Adrenal gland (tissue), 12 donors: ENCODE results near the gene ECE2. TPM values are rescaled to one million over a fixed set of nuclear protein-coding genes. Genes with fewer than 3 reads are reported as not detected.
A peak's percentile ranks its signal among the peaks of the same experiment; 100 is the strongest.

Experiments
- DNase-seq, 7 donors: peaks; one replicate each; pipeline ENCODE4 v3.0.0-alpha.2; 2019 to 2020
- H3K27ac ChIP-seq, 5 donors: fragments of 200-600 bp; sonication (generic) in 4 of 5; 1 replicate in 3 of 5; 2 replicates in 2 of 5; pipeline versions ENCODE4 v1.5.1 to v1.8.0; 2016 to 2020; ENCODE audit warnings: mild to moderate bottlenecking in 1 of 5
- H3K27me3 ChIP-seq: fragments of 200-600 bp; 2 replicates; pipeline ENCODE4 v1.8.0; 2021
- H3K36me3 ChIP-seq, 2 donors: fragments of 200-600 bp; replicated peaks in 1 of 2; 1 replicate in 1 of 2; 2 replicates in 1 of 2; pipeline versions ENCODE4 v1.5.1 to v1.8.0; 2018 to 2022
- H3K4me1 ChIP-seq, 2 donors: fragments of 200-600 bp; replicated peaks in 1 of 2; 1 replicate in 1 of 2; 2 replicates in 1 of 2; pipeline versions ENCODE4 v1.5.1 to v1.8.0; 2018 to 2021
- H3K4me3 ChIP-seq, 4 donors: fragments of 200-600 bp; sonication (generic) in 3 of 4; one replicate each; pipeline ENCODE4 v1.5.1; 2016 to 2018
- H3K9me3 ChIP-seq, 3 donors: fragments of 200-600 bp; sonication (generic) in 1 of 3; replicated peaks in 1 of 3; 1 replicate in 2 of 3; 2 replicates in 1 of 3; pipeline versions ENCODE4 v1.5.1 to v1.8.0; 2016 to 2021
- POLR2A ChIP-seq, 2 donors: fragments of 450-650 bp; IDR thresholded peaks; one replicate each; pipeline ENCODE4 v1.6.1; 2017; ENCODE audit warnings: antibody characterized with exemption in 2 of 2, mild to moderate bottlenecking in 2 of 2, moderate library complexity in 1 of 2
- WGBS, 4 donors: extraction: QIAGEN DNeasy Blood & Tissue Kit in 2 of 4; methylation state at CpG; one replicate each; pipeline versions ENCODE4 v1.1.5 to v1.1.7; 2013 to 2017; 5-methylcytosine and 5-hydroxymethylcytosine counted together
- intact Hi-C, 2 donors: fragments of 100-400 bp; cut with DNase I; formaldehyde crosslinking; loops; one replicate each; pipeline versions ENCODE4 v1.14.1 to v1.15.0; 2022 to 2023
- polyA plus RNA-seq, 3 donors: library from polyadenylated mRNA; stranded (reverse); fragments of 200-250 nt in 2 of 3; fragments of 350-450 nt in 1 of 3; fragmentation: Illumina TruSeq in 1 of 3; extraction: RNeasy Lipid Tissue Mini Kit (QIAGEN cat#74804) in 1 of 3; gene quantifications; one replicate each; pipeline ENCODE4 v1.2.3, GENCODE V29; 2013 to 2014
- total RNA-seq, 9 donors: library from RNA; depleted of rRNA in 4 of 9; stranded (reverse); fragments of >200 nt in 4 of 9; fragments of 120-200 nt in 1 of 9; fragmentation: NEBNext Ultra II Directional in 1 of 9; extraction: Animal tissue kit (Norgen Biotek cat#: 25700) in 1 of 9; gene quantifications; one replicate each; pipeline versions ENCODE4 v1.1.0 to v1.2.4, GENCODE V29; 2013 to 2023
- TF ChIP-seq, protein P1 (sequence below), 6 experiments: fragments of 450-650 bp in 4 of 6; fragments of 200-600 bp in 2 of 6; sonication (generic) in 1 of 6; IDR thresholded peaks; 1 replicate in 5 of 6; 2 replicates in 1 of 6; pipeline versions ENCODE4 v1.5.1 to v1.8.0; 2016 to 2021; ENCODE audit warnings: antibody characterized with exemption in 6 of 6, mild to moderate bottlenecking in 2 of 6, moderate library complexity in 1 of 6
- donor health status: healthy with polysubstance abuse.
- donor health status: Bipolar disorder and iron deficiency.
- donor health status: DM: yes; HTN: yes; CAD: no.
- donor health status: DM: no; HTN: no; CAD: no.
- donor health status: DM: no; HTN: no; CAD: no.
- donor health status: DM: yes; HTN: yes; CAD: no.

The ECE2 gene
- total and polyA plus RNA-seq, 12 donors: 0.27 to 15.2 (median 5.8) TPM; not detected in 4

GRCh38 chr3:184305577-184305976, 29.8 kb downstream of the ECE2 start:
- DNase-seq: no peak
- Histone ChIP-seq H3K4me1 (peaks cover 0 to 1% of the 10 kb centered on the region in 2 donors), H3K4me3 (no peak overlapping the region), H3K27me3 (no peaks in the 10 kb centered on the region), H3K36me3 (peaks cover 0 to 84% of the 10 kb centered on the region in 2 donors), H3K27ac (no peak overlapping the region), H3K9me3 (no peaks in the 10 kb centered on the region)
- intact Hi-C loops: loop anchor here in 1 of 2 donors (5.0 kb wide), 1 partner anchor 37 kb away; no protein-coding TSS in a partner anchor
- 38 to 62% (median 45%) methylated on average over 1 of the region's 1 CpG for WGBS, 4 donors
- TF ChIP-seq, protein P1, sequence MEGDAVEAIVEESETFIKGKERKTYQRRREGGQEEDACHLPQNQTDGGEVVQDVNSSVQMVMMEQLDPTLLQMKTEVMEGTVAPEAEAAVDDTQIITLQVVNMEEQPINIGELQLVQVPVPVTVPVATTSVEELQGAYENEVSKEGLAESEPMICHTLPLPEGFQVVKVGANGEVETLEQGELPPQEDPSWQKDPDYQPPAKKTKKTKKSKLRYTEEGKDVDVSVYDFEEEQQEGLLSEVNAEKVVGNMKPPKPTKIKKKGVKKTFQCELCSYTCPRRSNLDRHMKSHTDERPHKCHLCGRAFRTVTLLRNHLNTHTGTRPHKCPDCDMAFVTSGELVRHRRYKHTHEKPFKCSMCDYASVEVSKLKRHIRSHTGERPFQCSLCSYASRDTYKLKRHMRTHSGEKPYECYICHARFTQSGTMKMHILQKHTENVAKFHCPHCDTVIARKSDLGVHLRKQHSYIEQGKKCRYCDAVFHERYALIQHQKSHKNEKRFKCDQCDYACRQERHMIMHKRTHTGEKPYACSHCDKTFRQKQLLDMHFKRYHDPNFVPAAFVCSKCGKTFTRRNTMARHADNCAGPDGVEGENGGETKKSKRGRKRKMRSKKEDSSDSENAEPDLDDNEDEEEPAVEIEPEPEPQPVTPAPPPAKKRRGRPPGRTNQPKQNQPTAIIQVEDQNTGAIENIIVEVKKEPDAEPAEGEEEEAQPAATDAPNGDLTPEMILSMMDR (IDR thresholded peaks at IDR 0.05): peak in 5 of 6 experiments; percentile 15 to 32 (median 29)
- no peak for TF ChIP-seq POLR2A (IDR thresholded peaks at IDR 0.05)

DNA sequence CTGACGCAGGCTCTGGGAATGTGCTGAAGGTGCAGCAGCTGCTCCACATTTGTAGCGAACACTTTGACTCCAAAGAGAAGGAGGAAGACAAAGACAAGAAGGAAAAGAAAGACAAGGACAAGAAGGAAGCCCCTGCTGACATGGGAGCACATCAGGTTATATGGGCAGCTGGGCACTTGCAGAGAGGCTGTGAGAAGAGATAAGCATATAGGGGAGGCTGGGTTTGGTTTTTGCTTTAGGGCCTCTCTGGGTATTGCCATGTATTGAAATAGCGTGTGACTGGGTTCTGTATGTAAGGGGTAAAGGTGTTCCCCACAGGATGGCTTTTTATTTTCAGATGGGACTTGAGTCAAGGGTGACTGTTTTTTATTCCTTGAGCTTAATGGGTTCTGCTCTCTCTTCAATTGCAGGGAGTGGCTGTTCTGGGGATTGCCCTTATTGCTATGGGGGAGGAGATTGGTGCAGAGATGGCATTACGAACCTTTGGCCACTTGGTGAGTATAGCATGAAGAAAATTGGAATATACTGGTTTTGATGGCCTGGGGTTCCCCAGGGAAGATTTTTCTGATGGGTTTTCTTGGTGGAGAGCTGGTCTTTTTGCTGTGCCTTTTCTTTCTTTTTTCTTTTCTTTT, 30.6 kb downstream of the ECE2 start:
- WGBS, 4 donors: 94 to 97% (median 95%) methylated on average over 4 of the region's 4 CpGs
- H3K36me3 ChIP-seq: peaks cover 0 to 76% of the 10 kb centered on the region in 2 donors
- no peaks in the 10 kb centered on the region for H3K27me3 ChIP-seq
- intact Hi-C loops: loop anchor here in 1 of 2 donors (5.0 kb wide), 1 partner anchor 36 kb away; no protein-coding TSS in a partner anchor
- H3K4me1 ChIP-seq: no peaks in the 10 kb centered on the region
- no peaks in the 10 kb centered on the region for H3K9me3 ChIP-seq
- DNase-seq: no peak
- TF ChIP-seq, protein P1 (IDR thresholded peaks at IDR 0.05): no peak
- TF ChIP-seq POLR2A (IDR thresholded peaks at IDR 0.05): no peak
- no peak overlapping the region for H3K4me3 ChIP-seq
- no peak overlapping the region for H3K27ac ChIP-seq

DNA sequence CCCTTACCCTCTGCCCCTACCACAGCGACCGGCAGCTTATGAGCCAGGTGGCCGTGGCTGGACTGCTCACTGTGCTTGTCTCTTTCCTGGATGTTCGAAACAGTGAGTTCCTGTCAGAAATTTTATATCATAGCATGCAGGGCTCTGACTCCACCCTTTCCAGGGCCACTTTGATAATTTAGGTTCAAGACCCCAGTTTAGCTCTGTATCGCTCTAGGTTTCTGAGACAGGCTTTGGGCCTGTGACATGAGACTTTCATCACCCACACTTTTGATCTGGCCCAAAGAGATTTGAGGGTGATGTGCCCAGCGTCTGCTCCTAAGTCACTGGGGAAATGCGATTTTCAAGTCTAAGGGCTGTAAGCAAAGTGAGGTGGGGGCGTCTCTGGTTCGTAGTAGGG, 32.1 kb downstream of the ECE2 start:
- 90 to 95% (median 92%) methylated on average over 9 of the region's 9 CpGs for WGBS, 4 donors
- Histone ChIP-seq H3K4me3 (no peak overlapping the region), H3K4me1 (no peaks in the 10 kb centered on the region), H3K36me3 (peaks cover 0 to 62% of the 10 kb centered on the region in 2 donors), H3K27ac (no peak overlapping the region), H3K27me3 (no peaks in the 10 kb centered on the region), H3K9me3 (no peaks in the 10 kb centered on the region)
- intact Hi-C loops: loop anchor here in 1 of 2 donors (5.0 kb wide), 1 partner anchor 34 kb away; no protein-coding TSS in a partner anchor
- TF ChIP-seq POLR2A (IDR thresholded peaks at IDR 0.05): no peak
- TF ChIP-seq, protein P1 (IDR thresholded peaks at IDR 0.05): no peak
- DNase-seq: no peak

DNA sequence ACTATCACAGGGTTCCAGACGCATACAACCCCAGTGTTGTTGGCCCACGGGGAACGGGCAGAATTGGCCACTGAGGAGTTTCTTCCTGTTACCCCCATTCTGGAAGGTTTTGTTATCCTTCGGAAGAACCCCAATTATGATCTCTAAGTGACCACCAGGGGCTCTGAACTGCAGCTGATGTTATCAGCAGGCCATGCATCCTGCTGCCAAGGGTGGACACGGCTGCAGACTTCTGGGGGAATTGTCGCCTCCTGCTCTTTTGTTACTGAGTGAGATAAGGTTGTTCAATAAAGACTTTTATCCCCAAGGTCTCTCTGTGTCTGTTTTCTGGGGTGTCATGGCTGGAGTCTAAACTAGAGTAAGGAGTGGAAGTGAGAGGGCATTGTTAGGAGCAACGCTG, 32.9 kb downstream of the ECE2 start:
- no peak for DNase-seq
- Histone ChIP-seq H3K27ac (no peak overlapping the region), H3K27me3 (no peaks in the 10 kb centered on the region), H3K4me1 (peaks cover 0 to under 1% of the 10 kb centered on the region in 2 donors), H3K36me3 (peaks cover 0 to 53% of the 10 kb centered on the region in 2 donors), H3K9me3 (no peaks in the 10 kb centered on the region), H3K4me3 (no peak overlapping the region)
- WGBS, 4 donors: 62 to 73% (median 67%) methylated on average over 7 of the region's 7 CpGs
- intact Hi-C loops: loop anchor here in 1 of 2 donors (5.0 kb wide), 1 partner anchor 34 kb away; no protein-coding TSS in a partner anchor
- TF ChIP-seq, protein P1 (IDR thresholded peaks at IDR 0.05): no peak
- no peak for TF ChIP-seq POLR2A (IDR thresholded peaks at IDR 0.05)
